T follicular helper cell (primary cell): ENCODE measurements around the gene NPHP4.

Experiments
- DNase-seq: peaks from one replicate; pipeline ENCODE4 v3.0.0-alpha.2; 2020; ENCODE audit warnings: low read depth

NPHP4 gene

DNA sequence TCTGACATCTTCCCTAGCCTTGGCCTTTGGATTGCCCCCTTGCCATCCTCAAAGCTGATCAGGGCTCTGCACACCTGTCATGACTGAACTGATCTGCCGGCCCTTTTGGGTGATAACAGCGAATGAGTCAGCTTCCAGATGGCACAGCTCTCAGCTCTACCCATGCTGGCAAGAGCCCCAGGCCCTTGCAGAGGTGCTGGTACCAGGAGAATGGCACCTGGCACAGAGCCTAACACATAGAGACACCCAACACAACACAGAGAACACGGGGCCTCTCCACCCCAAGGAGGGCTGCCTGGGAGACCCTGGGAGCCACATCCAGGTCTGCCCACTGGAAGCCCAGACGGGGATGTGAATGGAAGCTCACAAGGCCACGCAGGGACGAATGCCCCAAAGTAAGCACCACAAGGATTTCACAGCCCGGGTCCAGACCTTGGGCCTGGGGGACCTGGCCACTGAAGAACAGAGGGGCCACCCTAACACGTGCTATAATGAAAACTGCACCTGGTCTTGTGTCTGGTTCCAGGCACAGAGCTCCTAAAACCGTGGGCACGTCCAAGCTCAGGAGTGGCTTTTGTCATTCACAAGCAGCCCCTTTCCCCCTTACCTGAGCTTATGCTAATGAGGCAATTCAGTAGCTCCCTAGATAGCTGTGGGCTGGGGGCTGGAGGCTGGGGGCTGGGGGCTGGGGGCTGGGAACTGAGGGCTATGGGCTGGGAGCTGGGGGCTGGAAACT, 160.5 kb downstream of the NPHP4 start:
- no peak for DNase-seq

DNA sequence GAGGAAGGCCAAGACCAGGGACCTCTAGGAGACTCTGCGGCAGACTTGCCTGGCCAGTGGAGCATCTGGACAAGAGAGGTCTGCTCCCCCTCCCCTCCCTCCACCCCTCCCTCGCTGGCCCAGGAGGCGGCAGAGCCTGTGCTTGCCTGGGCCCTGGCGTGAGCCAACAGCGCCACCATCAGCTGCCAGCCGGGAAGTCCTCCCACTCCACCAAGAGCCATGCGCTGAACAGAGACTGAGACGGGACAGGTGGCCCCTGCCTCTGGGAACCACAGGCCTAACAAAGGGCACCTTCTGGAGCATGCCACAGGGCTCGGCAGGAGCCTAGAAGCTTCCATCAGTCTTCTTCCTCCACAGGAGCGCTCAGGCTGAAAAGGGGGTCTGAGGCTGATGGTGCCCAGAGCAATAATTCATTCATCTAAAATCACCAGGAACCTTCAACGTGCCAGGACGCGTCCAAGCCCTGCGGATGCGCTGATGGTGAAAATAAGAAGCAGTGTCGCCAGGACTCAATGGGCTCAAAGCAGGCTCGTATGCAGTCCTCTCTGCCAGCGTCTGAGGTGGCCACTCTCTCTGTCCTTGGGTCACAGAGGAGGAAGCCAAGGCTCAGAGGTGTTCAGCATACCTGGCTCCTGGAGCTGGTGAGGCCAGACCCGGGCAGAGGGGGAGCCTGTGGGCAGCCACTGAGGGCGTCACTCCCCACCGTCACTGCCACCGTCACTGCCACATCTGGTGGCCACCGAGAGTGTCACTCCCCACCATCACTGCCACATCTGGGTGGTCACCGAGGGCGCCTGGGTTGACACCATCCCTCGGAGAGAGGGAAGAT, 161.2 kb downstream of the NPHP4 start:
- DNase-seq: no peak

DNA sequence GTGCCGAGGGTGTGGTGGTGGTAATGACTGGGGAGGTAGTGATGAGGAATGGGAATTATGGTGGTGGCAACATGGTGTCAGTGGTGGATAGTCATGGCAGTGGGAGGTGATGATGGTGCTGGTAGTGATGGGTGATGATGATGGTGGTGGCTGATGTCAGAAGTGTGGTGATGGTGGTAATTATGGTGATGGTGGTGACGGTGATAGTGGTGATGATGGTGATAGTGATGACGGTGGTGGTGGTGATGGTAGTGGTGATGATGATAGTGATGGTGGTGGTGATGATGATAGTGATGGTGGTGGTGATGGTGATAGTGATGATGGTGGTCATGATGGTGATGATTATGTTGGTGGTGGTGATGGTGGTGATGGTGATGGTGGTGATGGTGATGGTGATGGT, 162.8 kb downstream of the NPHP4 start:
- no peak for DNase-seq

DNA sequence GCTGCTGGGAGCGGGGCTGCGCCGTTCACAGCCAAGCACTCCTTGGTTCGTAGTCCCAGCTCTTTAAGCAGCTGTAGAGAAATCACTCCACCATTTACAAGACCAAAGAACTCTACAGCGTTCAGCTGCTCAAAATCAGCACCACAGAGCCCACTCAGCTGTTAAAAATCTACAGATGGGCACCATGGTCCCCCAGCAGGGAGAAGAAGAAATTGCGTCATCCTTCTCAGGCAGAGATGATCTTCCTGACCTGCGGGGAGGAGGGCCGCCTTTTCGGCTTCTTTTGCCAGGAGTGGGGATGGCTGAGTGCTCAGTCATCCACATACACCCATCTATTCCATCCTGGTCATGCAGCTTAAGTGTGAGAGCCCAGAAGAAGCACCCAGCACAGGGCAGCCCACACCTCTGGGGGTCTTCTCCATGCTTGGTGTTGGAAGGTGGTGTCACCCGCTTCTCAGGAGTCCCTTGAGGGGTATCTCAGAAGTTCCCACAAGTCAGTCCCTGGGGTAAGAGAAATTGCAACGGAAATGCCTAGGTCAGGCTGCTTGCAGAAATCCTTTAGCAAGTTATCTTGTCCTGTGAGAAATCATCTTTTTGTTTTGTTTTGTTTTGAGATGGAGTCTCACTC, 163.8 kb downstream of the NPHP4 start:
- no peak for DNase-seq

DNA sequence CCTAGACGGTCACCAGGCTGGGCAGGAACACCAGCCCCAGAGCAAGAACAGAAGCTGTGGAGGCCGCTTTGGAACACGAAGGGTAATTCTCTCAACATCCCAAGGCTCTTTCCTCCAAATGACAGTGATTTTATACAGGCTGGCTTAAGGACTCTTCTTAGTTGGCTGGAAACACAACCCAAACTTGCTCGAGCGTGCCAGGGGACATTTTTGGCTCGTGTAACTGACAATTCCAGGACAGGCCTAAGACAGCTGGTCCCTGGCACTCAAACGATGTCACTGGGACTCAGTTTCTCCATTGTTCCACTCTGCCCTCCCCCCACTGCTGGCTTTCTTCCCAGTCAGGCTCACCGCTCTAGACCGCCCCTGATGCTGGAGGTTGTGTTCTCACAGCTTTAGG, 164.7 kb downstream of the NPHP4 start:
- DNase-seq: no peak

DNA sequence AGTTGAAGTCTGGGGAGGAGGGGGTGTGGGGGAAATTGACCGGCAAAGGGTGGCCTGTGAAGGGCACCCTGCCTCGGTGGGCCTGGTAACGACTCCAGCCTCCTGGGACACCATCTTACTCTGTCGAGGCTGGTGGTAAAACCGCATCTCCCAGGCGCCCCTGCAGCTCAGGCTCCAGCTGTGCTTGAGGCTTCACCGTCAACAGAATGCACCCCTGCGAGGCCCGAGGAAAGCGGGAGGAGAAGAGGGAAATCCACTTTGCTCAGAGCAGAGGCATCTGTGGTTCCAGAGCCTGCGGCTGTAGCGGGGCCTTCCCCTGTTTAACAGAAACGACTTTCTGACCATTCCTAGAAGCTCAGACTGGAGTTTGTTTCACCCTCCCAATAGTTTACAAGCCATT, 165.6 kb downstream of the NPHP4 start:
- DNase-seq: no peak

DNA sequence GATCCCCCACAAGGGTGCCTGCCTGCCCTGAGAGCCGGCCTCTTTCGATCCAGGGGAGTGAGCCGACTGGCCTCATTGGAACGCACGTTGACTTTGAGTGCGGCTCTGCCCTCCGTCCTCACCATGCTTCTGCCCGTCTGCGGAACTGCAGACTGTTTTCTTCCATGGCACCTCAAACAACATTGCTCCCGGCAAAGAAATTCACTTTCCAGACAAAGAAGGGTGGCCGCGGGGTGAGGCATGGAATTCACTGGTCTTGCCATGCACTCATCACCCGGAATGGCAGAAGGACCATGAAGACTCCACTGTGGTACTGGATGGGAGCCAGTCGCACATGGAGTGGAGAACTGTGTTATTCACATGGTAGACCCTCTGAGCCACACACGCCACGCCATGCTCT, 169.5 kb downstream of the NPHP4 start:
- DNase-seq: no peak

DNA sequence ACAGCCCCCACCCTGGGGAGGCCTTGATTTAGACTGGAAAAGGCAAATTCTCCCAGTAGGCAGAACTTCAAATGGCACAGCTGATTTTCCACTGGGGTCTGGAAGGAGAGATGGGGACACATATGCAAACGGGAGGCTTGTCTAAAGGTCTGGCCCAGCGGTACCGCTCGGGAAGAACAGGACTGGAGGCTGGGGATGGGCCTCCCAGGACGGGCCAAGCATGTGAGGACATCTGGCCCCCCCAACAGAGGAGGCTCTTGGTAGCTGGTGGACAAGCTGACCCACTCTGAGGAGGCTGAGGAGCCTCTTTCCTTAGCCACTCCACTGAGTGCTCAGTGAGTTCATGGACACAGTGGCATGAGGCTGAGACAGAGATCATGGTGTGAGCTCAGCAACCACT, 170.0 kb downstream of the NPHP4 start:
- no peak for DNase-seq

DNA sequence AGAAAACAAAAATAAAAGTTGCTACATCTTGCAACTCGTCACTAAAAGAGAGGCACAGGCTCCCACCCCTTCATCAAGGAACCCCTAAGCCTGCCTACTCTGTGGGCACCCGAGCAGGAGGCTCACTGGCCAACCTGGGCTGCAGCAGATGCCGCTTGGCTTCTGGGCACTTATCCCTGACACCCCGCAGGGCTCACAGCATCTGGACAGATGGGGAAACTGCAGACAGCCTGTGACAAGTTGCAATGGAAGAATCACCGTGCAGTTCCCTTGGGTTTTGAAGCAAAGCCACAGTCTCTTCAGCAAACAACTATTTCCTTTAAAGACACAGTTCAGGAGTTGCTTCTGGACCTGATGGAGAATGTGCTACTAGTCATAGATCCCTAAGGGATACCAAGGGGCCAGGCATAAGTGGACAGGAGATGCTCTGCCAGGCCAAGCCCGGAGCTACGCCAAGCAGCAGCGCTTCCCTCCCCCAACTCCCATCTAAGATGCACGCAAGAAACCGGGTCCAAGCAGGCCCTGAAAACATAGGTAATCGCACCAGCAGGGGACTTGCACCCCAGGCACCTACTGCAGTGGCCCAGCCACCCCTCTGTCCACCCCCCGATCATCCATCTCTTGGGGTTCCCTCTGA, 170.6 kb downstream of the NPHP4 start:
- DNase-seq: no peak

DNA sequence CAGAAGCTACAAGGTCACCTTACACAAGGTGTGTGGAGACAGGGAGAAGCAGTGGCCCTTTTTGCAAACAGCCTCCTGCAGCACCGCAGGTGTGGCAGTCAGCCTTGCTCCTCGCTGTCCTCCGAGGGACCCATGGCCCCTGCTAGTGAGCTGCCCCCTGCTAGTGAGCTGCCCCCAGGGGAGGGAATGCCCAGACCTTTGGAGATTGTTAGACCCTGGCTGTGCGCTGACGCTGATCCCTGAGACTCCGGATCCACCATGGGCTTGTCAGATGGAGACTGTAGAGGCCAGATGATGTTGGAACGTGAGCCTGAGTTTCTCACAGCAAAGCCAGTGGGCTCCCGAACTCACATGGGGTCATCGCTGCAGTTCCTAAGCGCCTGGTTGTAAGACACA, 172.2 kb downstream of the NPHP4 start:
- no peak for DNase-seq

DNA sequence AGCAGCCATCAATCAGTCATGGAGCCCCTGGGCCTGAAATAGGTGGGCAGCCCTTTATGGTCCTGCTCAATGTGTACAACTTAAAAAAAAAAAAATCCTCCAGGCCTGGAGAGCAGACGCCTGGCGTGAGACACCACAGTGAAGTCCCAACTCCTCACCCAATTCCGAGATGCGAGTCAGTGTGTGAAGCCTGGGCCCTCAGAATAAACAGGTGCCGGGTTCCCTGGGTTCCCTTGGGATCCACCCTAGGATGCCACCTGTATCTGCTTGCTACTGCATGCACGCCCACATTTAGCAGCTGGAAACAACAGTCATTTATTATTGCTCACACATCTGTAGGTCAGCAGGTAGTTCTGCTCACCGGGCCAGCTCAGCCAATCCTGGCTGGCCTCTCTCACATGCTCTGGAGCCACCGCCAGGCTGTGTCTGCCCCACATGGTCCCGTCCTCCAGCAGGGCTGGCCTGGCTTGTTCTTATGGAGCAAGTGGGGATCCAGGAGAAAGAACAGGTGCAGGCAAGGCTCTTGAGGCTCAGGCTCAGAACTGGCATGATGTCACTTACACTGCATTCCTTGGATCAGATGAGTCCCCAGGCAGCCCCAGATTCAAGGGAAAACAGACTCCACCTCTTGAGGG, 172.7 kb downstream of the NPHP4 start:
- DNase-seq: no peak

DNA sequence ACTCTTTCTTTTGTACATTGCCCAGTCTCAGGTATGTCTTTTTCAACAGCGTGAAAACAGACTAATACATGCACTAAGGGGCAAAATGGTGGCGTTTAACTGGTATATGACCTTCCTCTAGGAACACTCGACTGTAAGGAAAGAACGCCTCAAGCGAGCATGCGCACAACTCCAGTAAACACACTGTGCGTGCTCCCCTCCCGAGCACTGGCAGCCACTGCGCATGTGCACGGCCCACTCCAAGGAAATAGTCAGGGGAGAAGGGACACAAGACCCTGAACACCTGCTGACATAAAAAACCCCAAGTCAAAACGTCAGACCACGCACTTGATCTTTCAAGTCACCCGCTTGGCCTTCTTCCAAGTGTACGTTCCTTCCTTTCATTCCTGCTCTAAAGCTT, 173.5 kb downstream of the NPHP4 start:
- DNase-seq: no peak

DNA sequence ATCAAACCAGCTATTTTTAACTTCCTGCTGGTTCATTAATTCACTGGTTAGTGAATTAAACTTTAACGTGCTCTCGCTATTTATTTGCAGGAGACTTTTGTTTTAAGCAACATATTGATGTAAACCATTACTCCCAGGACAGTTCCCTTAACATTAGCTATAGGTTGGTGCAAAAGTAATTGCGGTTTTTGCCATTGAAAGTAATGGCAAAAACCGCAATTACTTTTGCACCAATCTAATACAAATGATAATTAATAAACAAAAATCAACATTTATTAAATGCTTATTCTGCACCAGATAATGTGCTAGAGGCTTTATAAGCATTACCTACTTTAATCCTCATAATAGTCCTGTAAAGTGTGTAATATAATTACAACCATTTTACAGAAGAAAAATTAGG, 176.5 kb downstream of the NPHP4 start:
- no peak for DNase-seq

DNA sequence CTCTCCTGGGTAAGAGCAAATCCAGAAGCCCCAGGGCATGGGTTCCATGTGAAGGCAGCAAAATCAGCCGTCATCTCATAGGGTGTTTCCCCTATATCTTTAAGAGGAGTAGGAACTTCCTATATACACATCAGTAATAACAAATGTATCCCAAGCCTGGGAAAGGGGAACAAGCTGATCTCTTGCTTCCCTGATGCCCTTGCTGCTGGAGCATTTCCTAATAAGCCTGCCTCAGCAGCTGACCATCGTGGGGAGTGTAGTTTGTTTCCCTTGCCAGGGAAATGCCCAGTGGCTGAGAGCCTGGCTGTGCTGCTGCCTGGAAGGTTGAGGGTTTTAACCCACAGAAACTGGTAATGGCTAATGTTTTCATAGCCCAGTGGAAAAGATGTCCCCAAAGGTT, 177.0 kb downstream of the NPHP4 start:
- DNase-seq: no peak

DNA sequence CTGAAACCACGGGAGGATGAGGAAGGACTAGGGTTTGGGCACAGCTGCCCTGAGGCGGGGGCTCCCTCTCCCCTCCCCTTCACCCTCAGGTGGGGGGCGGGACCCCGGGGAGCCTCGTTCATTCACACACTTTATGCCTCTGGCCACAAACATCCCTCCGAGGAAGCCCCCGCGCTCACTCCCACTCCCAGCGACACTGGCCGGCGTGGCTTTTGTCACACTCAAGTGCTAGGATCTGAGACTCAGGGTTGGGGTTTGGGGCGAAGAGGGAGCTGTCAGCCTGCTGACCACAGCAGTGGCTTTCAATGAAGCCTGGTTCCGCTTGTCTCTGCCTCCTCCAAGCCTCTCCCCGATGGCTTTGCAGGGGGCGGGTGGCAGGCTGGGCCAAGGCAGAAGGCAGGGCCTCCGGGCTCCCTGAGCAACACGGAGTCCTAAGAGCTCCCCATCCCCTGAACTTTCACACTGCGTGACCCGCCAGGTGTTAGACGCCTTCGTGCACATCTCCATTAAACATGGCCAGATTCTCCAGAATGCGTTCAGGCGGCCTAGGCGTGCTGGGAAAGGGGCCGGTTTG, 178.1 kb downstream of the NPHP4 start:
- DNase-seq: no peak

DNA sequence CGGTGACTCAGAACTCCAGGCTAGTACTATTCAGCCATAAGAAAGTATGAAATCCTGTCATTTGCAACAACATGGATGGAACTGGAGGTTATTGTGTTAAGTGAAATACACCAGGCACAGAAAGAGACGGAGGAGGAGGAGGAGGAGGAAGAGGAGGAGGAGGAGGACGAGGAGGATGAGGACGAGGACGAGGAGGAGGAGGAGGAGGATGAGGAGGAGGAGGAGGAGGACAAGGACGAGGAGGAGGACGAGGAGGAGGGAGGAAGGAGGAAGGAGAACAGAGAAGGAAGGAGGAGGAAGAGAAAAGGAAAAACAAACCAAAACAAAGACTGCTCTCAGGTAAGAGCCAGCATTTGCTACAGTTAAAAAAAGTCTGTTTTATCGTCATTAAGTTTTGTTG, 178.7 kb downstream of the NPHP4 start:
- no peak for DNase-seq
